Endothelial cell of umbilical vein (primary cell): ENCODE data around the gene IRF2BPL. TPM values are rescaled to one million over a fixed set of nuclear protein-coding genes. Genes with fewer than 3 reads are reported as not detected.

Experiments
- BruUV-seq: library from RNA; stranded (reverse); fragments of 400-500 nt; replicated peaks from 2 replicates; lab custom pipeline; 2021; lab: Mats Ljungman, UMichigan
- CTCF ChIA-PET: fragments of 300-600, 350-600 bp; sonication (Branson Sonifier 250); formaldehyde crosslinking; loops from one replicate; lab custom pipeline; 2021; ENCODE audit warnings: antibody characterized with exemption, inconsistent platforms; lab: Charles Lee
- POLR2A ChIA-PET: fragments of 300-600, 350-600 bp; sonication (Branson Sonifier 250); formaldehyde crosslinking; loops from one replicate; lab custom pipeline; 2021; ENCODE audit warnings: antibody characterized with exemption, inconsistent platforms; lab: Charles Lee
- DNase-seq: peaks from one replicate; pipeline ENCODE4 v3.0.0-alpha.2; 2011; ENCODE audit warnings: low read depth, low spot score
- FAIRE-seq: peaks from 2 replicates; lab custom pipeline; 2011; peaks lifted over from hg19 to GRCh38; lab: Jason Lieb, UNC
- H2AFZ ChIP-seq: 2 replicates; pipeline ENCODE4 v1.6.0; 2012; ENCODE audit warnings: low read depth, low read length, control low read depth, inconsistent platforms
- H3K27ac ChIP-seq: 2 replicates; pipeline ENCODE4 v1.5.1; 2011; ENCODE audit warnings: low read depth, mild to moderate bottlenecking, control low read depth, low read length, moderate library complexity; ENCODE audit not compliant: insufficient read depth
- H3K27me3 ChIP-seq, 2 experiments: 2 replicates each; pipeline versions ENCODE4 v1.6.0 to v1.6.1; 2011; ENCODE audit warnings: low read length in 2 of 2, mixed read lengths in 1 of 2; ENCODE audit not compliant: control insufficient read depth in 2 of 2, insufficient read depth in 2 of 2
- H3K36me3 ChIP-seq, 2 experiments: 2 replicates in 1 of 2; 3 replicates in 1 of 2; pipeline ENCODE4 v1.5.1; 2011; ENCODE audit warnings: low read length in 2 of 2, mild to moderate bottlenecking in 1 of 2, moderate library complexity in 1 of 2; ENCODE audit not compliant: control insufficient read depth in 2 of 2, insufficient read depth in 2 of 2; ENCODE audit errors: extremely low read depth in 1 of 2
- H3K4me1 ChIP-seq: 3 replicates; pipeline ENCODE4 v1.5.1; 2011; ENCODE audit warnings: mild to moderate bottlenecking, low read length; ENCODE audit not compliant: control insufficient read depth, insufficient read depth; ENCODE audit errors: extremely low read depth
- H3K4me2 ChIP-seq: 2 replicates; pipeline ENCODE4 v1.6.1; 2011; ENCODE audit warnings: low read length, control low read depth, mixed read lengths; ENCODE audit not compliant: insufficient read depth
- H3K4me3 ChIP-seq, 3 experiments: fragments of 200-600 bp in 1 of 3; sonication (generic), shearing (Covaris generic) in 1 of 3; replicated peaks in 1 of 3; 2 replicates each; pipeline ENCODE4 v1.5.1; 2011 to 2016; ENCODE audit warnings: control low read depth in 3 of 3, low read length in 3 of 3, mild to moderate bottlenecking in 2 of 3, inconsistent platforms in 1 of 3, low read depth in 1 of 3, moderate library complexity in 1 of 3; ENCODE audit not compliant: insufficient read depth in 1 of 3
- H3K79me2 ChIP-seq: 2 replicates; pipeline ENCODE4 v1.6.0; 2012; ENCODE audit warnings: low read length, inconsistent platforms; ENCODE audit not compliant: control insufficient read depth, insufficient read depth
- H3K9ac ChIP-seq: replicated peaks from 2 replicates; pipeline ENCODE3; 2011; ENCODE audit warnings: low read length, control low read depth; ENCODE audit not compliant: insufficient read depth; ENCODE audit errors: extremely low read depth
- H3K9me1 ChIP-seq: replicated peaks from 3 replicates; pipeline ENCODE4 v1.6.0; 2011; ENCODE audit warnings: mild to moderate bottlenecking, low read length; ENCODE audit not compliant: control insufficient read depth, insufficient read depth; ENCODE audit errors: extremely low read depth
- H3K9me3 ChIP-seq: replicated peaks from 2 replicates; pipeline ENCODE4 v1.5.1; 2012; ENCODE audit warnings: low read length, inconsistent platforms; ENCODE audit not compliant: control insufficient read depth, insufficient read depth
- H4K20me1 ChIP-seq: replicated peaks from 2 replicates; pipeline ENCODE3; 2011; ENCODE audit warnings: mild to moderate bottlenecking, low read length; ENCODE audit not compliant: control insufficient read depth, insufficient read depth; ENCODE audit errors: extremely low read depth
- EZH2 ChIP-seq: IDR thresholded peaks from 2 replicates; pipeline ENCODE4 v1.6.1; 2012; ENCODE audit warnings: borderline replicate concordance, low read depth, mild to moderate bottlenecking, moderate library complexity, low read length, inconsistent platforms; ENCODE audit not compliant: severe bottlenecking
- FOS ChIP-seq: IDR thresholded peaks from 2 replicates; pipeline ENCODE4 v1.6.1; 2011; ENCODE audit warnings: mild to moderate bottlenecking, low read length, moderate library complexity, borderline replicate concordance; ENCODE audit not compliant: insufficient read depth
- GATA2 ChIP-seq: IDR thresholded peaks from 2 replicates; pipeline ENCODE4 v1.7.0; 2011; ENCODE audit warnings: low read depth, mild to moderate bottlenecking, moderate library complexity, mixed read lengths, low read length; ENCODE audit not compliant: insufficient read length, insufficient read depth
- JUN ChIP-seq: IDR thresholded peaks from 2 replicates; pipeline ENCODE4 v1.6.1; 2011; ENCODE audit warnings: borderline replicate concordance, low read depth; ENCODE audit not compliant: insufficient read length, insufficient read depth
- MYC ChIP-seq: IDR thresholded peaks from one replicate; pipeline ENCODE4 v1.6.1; 2011; ENCODE audit warnings: mild to moderate bottlenecking, low read depth, low read length
- POLR2A ChIP-seq: IDR thresholded peaks from 2 replicates; pipeline ENCODE4 v1.6.1; 2012; ENCODE audit warnings: low read depth, mild to moderate bottlenecking, control low read depth, low read length
- POLR2AphosphoS5 ChIP-seq: IDR thresholded peaks from 2 replicates; pipeline ENCODE4 v1.6.1; 2012; ENCODE audit warnings: low read depth, mild to moderate bottlenecking, control low read depth, low read length, moderate library complexity; ENCODE audit not compliant: insufficient read depth
- dilution Hi-C: fragments of 300-500 bp; cut with MboI; formaldehyde crosslinking; loops from one replicate; pipeline ENCODE4 v1.15.0; 2019; ENCODE audit warnings: low sequenced_read_pairs; ENCODE audit not compliant: extremely low pct_ligation_motif_present
- intact Hi-C: fragments of 100-400 bp; cut with micrococcal nuclease; formaldehyde crosslinking; loops from one replicate; pipeline ENCODE4 v1.10.0; 2022
- polyA plus RNA-seq, 4 experiments: library from polyadenylated mRNA; depleted of rRNA in 3 of 4; stranded (reverse) in 3 of 4; unstranded in 1 of 4; fragments of >200 nt; gene quantifications; 2 replicates each; pipeline versions ENCODE4 v1.2.1 to v1.2.3, GENCODE V29; 2011 to 2012; ENCODE audit warnings: missing spikeins in 1 of 4
- total RNA-seq: library from RNA; stranded (reverse); gene quantifications from 2 replicates; pipeline ENCODE4 v1.2.3, GENCODE V29; 2021
- TF ChIP-seq, protein P1 (sequence below), 2 donors: IDR thresholded peaks; 1 replicate in 1 of 2; 2 replicates in 1 of 2; pipeline ENCODE4 v1.5.1; 2011; ENCODE audit warnings: low read length in 2 of 2, mild to moderate bottlenecking in 2 of 2, moderate library complexity in 2 of 2, control low read depth in 1 of 2, inconsistent platforms in 1 of 2, low read depth in 1 of 2; ENCODE audit not compliant: insufficient read depth in 1 of 2; ENCODE audit errors: extremely low read depth in 1 of 2
- TF ChIP-seq, protein P2 (sequence below): IDR thresholded peaks from 2 replicates; pipeline ENCODE4 v1.6.1; 2011; ENCODE audit not compliant: insufficient read depth, insufficient read length

IRF2BPL gene
- total and polyA plus RNA-seq, 2 donors (not counting 3 experiments of a cell fraction or from before 2014, with no cell fraction given), result 9.3 to 23.3 TPM

DNA sequence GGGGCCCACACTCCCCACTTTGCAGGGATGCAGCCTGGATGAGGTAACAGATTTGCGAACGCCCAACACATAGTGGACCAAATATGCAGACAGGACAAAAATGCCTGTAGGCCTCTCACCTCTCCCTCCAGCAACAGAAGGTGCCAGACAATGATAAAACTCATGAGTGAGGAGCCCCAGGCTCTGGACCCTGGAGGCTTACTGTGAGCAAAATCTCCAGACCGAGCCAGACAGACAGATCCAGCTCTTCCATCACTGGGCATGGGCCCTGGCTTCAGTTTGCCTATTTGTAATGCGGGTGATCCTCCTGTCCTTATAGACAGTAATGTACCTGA is 42.3 kb downstream of the IRF2BPL start:
- ChIA-PET CTCF (interaction anchor here (0.6 to 1.9 kb wide), 4 partner anchors 9 to 415 kb away, joined by 3 to 5 read pairs (median 3); no protein-coding TSS in a partner anchor), POLR2A (no interaction called here)
- no peaks in the 10 kb centered on the region for H3K79me2 ChIP-seq
- no peaks in the 10 kb centered on the region for H3K36me3 ChIP-seq
- H4K20me1 ChIP-seq, result no peaks in the 10 kb centered on the region
- dilution Hi-C loops, result no loop called here
- peaks cover 4% of the 10 kb centered on the region for H3K4me1 ChIP-seq
- H3K4me2 ChIP-seq, result no peak overlapping the region
- no peaks in the 10 kb centered on the region for H3K27me3 ChIP-seq
- H3K9me1 ChIP-seq, result no peaks in the 10 kb centered on the region
- no peak for TF ChIP-seq JUN
- TF ChIP-seq POLR2A, result no peak
- TF ChIP-seq, protein P1, sequence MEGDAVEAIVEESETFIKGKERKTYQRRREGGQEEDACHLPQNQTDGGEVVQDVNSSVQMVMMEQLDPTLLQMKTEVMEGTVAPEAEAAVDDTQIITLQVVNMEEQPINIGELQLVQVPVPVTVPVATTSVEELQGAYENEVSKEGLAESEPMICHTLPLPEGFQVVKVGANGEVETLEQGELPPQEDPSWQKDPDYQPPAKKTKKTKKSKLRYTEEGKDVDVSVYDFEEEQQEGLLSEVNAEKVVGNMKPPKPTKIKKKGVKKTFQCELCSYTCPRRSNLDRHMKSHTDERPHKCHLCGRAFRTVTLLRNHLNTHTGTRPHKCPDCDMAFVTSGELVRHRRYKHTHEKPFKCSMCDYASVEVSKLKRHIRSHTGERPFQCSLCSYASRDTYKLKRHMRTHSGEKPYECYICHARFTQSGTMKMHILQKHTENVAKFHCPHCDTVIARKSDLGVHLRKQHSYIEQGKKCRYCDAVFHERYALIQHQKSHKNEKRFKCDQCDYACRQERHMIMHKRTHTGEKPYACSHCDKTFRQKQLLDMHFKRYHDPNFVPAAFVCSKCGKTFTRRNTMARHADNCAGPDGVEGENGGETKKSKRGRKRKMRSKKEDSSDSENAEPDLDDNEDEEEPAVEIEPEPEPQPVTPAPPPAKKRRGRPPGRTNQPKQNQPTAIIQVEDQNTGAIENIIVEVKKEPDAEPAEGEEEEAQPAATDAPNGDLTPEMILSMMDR (IDR thresholded peaks at IDR 0.05; ENCODE audit: extremely low read depth in 1 of 2, insufficient read depth in 1 of 2, low read depth in 1 of 2, low read length in 2 of 2), result no peak
- TF ChIP-seq POLR2AphosphoS5, result no peak
- TF ChIP-seq FOS, result no peak
- TF ChIP-seq, protein P2, sequence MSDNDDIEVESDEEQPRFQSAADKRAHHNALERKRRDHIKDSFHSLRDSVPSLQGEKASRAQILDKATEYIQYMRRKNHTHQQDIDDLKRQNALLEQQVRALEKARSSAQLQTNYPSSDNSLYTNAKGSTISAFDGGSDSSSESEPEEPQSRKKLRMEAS, result no peak
- no peak for TF ChIP-seq MYC
- TF ChIP-seq EZH2, result no peak
- no peak for TF ChIP-seq GATA2
- no peak overlapping the region for H3K9ac ChIP-seq
- no peak overlapping the region for H3K27ac ChIP-seq
- intact Hi-C loops, result no loop called here
- no TSS peak for BruUV-seq
- DNase-seq, result no peak
- no peak overlapping the region for H2AFZ ChIP-seq
- FAIRE-seq, result no peak
- no peaks in the 10 kb centered on the region for H3K9me3 ChIP-seq
- H3K4me3 ChIP-seq, result no peak overlapping the region
